H1 (cell line): ENCODE results near the gene VSTM2B. TPM values are rescaled to one million over a fixed set of nuclear protein-coding genes. Genes with fewer than 3 reads are reported as not detected.

Experiments used
- ATF3 ChIP-seq: IDR thresholded peaks from 2 replicates; pipeline ENCODE4 v1.6.1; 2011; ENCODE audit warnings: low read depth, mild to moderate bottlenecking, low read length; ENCODE audit not compliant: insufficient read depth
- CBX5 ChIP-seq: fragments of 300-800, 300-1000 bp; sonication (generic); IDR thresholded peaks from 2 replicates; pipeline ENCODE4 v1.7.1; 2016; ENCODE audit warnings: antibody characterized with exemption, low read length, low read depth
- CHD7 ChIP-seq: fragments of 300-600 bp; sonication (generic); IDR thresholded peaks from 2 replicates; pipeline ENCODE4 v1.7.1; 2012; ENCODE audit warnings: low read length, moderate library complexity, mild to moderate bottlenecking, inconsistent platforms; ENCODE audit not compliant: insufficient replicate concordance
- CTBP2 ChIP-seq: IDR thresholded peaks from 2 replicates; pipeline ENCODE4 v1.7.0; 2011; ENCODE audit warnings: borderline replicate concordance, mild to moderate bottlenecking, moderate library complexity, mixed read lengths, low read length; ENCODE audit not compliant: insufficient read depth, insufficient read length
- HDAC2 ChIP-seq, 2 experiments: fragments of 300-600 bp in 1 of 2; sonication (generic) in 1 of 2; IDR thresholded peaks; 2 replicates each; pipeline ENCODE4 v1.6.1; 2011 to 2012; ENCODE audit warnings: low read depth in 2 of 2, low read length in 2 of 2, mild to moderate bottlenecking in 2 of 2, moderate library complexity in 2 of 2, borderline replicate concordance in 1 of 2, inconsistent platforms in 1 of 2
- JUN ChIP-seq: IDR thresholded peaks from 2 replicates; pipeline ENCODE4 v1.6.1; 2011; ENCODE audit warnings: low read depth, mild to moderate bottlenecking, improper control_type of control experiment, low read length
- JUND ChIP-seq: IDR thresholded peaks from 2 replicates; pipeline ENCODE4 v1.6.1; 2011; ENCODE audit warnings: mild to moderate bottlenecking, improper control_type of control experiment, low read length
- POLR2A ChIP-seq, 2 experiments: IDR thresholded peaks; 1 replicate in 1 of 2; 2 replicates in 1 of 2; pipeline ENCODE4 v1.6.1; 2011; ENCODE audit warnings: low read depth in 2 of 2, low read length in 2 of 2, mild to moderate bottlenecking in 2 of 2; ENCODE audit errors: control extremely low read depth in 1 of 2
- SIX5 ChIP-seq: IDR thresholded peaks from 2 replicates; pipeline ENCODE4 v1.6.1; 2011; ENCODE audit warnings: mild to moderate bottlenecking, low read depth, low read length
- polyA plus RNA-seq, 7 experiments: library from polyadenylated mRNA; depleted of rRNA in 3 of 7; stranded (reverse) in 5 of 7; unstranded in 2 of 7; fragments of >200 nt in 5 of 7; fragments of 200-250 nt in 2 of 7; gene quantifications; 1 replicate in 5 of 7; 2 replicates in 1 of 7; 4 replicates in 1 of 7; pipeline versions ENCODE4 v1.2.1 to v1.2.3, GENCODE V29; 2011 to 2013; ENCODE audit warnings: missing spikeins in 2 of 7, mixed read lengths in 2 of 7
- total RNA-seq: library from RNA; stranded (reverse); fragmentation: NEBNext Ultra II Directional; extraction: Animal tissue kit (Norgen Biotek cat#: 25700); gene quantifications from 2 replicates; pipeline ENCODE4 v1.2.1, GENCODE V29; 2021

Gene VSTM2B
- total and polyA plus RNA-seq, 2 of the 8 experiments (the other 6 are each of a cell fraction or from before 2014, with no cell fraction given), result 0.82 to 1.5 TPM

- TF ChIP-seq CHD7 (no peak), SIX5 (no peak), JUND (no peak), CTBP2 (no peak), POLR2A (IDR thresholded peaks at IDR 0.05; ENCODE audit: control extremely low read depth in 1 of 2, low read depth in 2 of 2, low read length in 2 of 2) (no peak), JUN (no peak), HDAC2 (IDR thresholded peaks at IDR 0.05; ENCODE audit: borderline replicate concordance in 1 of 2, low read depth in 2 of 2, low read length in 2 of 2) (no peak), ATF3 (no peak), CBX5 (no peak)
Measured at GRCh38 chr19:29560313-29561075, 34.7 kb downstream of the VSTM2B start (continued).
